Panc1 (cell line): ENCODE data around the gene SNED1.

Experiments
- CTCF ChIP-seq: fragments of 450-650 bp; IDR thresholded peaks from 2 replicates; pipeline ENCODE4 v1.5.1; 2017; ENCODE audit warnings: mild to moderate bottlenecking
- POLR2AphosphoS5 ChIP-seq: IDR thresholded peaks from 2 replicates; pipeline ENCODE4 v1.6.1; 2012; ENCODE audit warnings: mild to moderate bottlenecking, low read depth, low read length, moderate library complexity

- no peak for TF ChIP-seq CTCF
- TF ChIP-seq POLR2AphosphoS5, result no peak
These were observed 35.0 kb downstream of the SNED1 start for GRCh38 chr2:241033336-241033987.
